ENCODE data around the gene CMC2. TPM values are rescaled to one million over a fixed set of nuclear protein-coding genes. Genes with fewer than 3 reads are reported as not detected.

Gene CMC2
- total RNA-seq, 1 donor from 2014 or later, result 4.0 TPM

GRCh38 chr16:81026429-81026828 is 19.7 kb upstream of the CMC2 start:
- Histone ChIP-seq H3K4me3 (no peak overlapping the region), H3K27ac (no peak overlapping the region), H3K9me3 (no peaks in the 10 kb centered on the region), H3K4me1 (no peaks in the 10 kb centered on the region), H3K36me3 (no peaks in the 10 kb centered on the region), H3K27me3 (no peaks in the 10 kb centered on the region)
- intact Hi-C loops (cut with DNase I), result no loop called here
- TF ChIP-seq, protein P1, sequence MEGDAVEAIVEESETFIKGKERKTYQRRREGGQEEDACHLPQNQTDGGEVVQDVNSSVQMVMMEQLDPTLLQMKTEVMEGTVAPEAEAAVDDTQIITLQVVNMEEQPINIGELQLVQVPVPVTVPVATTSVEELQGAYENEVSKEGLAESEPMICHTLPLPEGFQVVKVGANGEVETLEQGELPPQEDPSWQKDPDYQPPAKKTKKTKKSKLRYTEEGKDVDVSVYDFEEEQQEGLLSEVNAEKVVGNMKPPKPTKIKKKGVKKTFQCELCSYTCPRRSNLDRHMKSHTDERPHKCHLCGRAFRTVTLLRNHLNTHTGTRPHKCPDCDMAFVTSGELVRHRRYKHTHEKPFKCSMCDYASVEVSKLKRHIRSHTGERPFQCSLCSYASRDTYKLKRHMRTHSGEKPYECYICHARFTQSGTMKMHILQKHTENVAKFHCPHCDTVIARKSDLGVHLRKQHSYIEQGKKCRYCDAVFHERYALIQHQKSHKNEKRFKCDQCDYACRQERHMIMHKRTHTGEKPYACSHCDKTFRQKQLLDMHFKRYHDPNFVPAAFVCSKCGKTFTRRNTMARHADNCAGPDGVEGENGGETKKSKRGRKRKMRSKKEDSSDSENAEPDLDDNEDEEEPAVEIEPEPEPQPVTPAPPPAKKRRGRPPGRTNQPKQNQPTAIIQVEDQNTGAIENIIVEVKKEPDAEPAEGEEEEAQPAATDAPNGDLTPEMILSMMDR (IDR thresholded peaks at IDR 0.05), result no peak
- no peak for DNase-seq (ENCODE audit: low spot score in 2 of 2)

DNA sequence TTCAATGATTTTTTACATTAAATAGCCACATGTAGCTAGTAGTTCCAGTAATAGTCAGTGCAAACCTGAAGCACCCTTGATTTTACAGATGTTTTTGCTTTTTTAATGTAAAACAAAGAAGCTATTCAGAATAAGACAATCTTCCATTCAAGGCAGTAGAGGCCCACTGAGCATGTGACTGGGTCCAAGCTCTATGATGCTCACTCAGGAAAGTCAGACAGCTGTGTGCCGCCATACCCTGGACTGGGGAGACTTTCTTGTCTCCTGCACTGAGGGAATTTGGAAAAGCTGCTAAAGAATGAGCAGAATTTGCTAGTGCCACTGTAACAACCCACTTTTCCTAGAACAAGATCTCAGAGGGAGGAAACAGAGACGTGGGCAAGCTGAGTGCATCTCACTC is 11.8 kb upstream of the CMC2 start:
- Histone ChIP-seq H3K4me3 (no peak overlapping the region), H3K9me3 (no peaks in the 10 kb centered on the region), H3K27ac (no peak overlapping the region), H3K27me3 (no peaks in the 10 kb centered on the region), H3K36me3 (peaks cover 0 to 4% of the 10 kb centered on the region in 2 donors), H3K4me1 (no peaks in the 10 kb centered on the region)
- TF ChIP-seq, protein P1 (IDR thresholded peaks at IDR 0.05), result no peak
- intact Hi-C loops (cut with DNase I), result no loop called here
- DNase-seq (ENCODE audit: low spot score in 2 of 2), result no peak

DNA sequence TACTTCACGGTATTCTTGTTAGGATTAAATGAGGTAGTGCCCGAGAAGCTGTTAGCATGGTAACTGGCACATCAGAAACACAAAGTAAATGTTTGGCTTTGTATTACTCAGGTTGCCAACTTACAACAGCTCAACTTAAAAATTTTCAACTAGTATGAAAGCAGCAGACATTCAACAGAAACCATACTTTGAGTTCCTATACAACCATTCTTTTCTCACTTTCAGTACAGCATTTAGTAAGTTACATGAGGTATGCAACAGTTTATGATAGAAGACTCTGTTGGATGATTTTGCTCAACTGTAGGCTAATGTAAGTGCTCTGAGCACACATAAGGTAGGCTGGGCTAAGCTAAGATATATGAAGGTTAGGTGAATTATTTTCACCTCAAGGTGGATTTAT is 8.0 kb upstream of the CMC2 start:
- Histone ChIP-seq H3K27me3 (no peaks in the 10 kb centered on the region), H3K4me3 (no peak overlapping the region), H3K27ac (no peak overlapping the region), H3K9me3 (no peaks in the 10 kb centered on the region), H3K36me3 (no peaks in the 10 kb centered on the region), H3K4me1 (no peaks in the 10 kb centered on the region)
- no peak for DNase-seq (ENCODE audit: low spot score in 2 of 2)
- TF ChIP-seq, protein P1 (IDR thresholded peaks at IDR 0.05), result no peak
- intact Hi-C loops (cut with DNase I), result no loop called here

DNA sequence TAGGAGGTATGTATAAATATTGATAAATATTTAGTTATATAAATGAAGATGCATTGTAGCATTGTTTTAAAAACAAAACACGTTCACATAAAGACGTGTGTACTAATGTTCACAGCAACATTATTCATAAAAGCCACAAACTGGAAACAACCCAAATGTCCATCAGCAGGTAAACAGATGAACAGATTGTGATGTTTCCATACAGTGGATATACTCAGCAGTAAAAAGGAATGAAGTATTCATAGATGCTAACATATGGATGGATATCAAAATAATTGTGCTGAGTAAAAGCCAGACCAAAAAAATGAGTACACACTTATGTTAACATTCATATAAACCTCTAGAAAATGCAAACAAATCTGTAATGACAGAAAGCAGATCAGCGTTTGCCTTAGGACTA is 6.3 kb upstream of the CMC2 start:
- Histone ChIP-seq H3K9me3 (no peaks in the 10 kb centered on the region), H3K36me3 (no peaks in the 10 kb centered on the region), H3K4me3 (no peak overlapping the region), H3K4me1 (no peaks in the 10 kb centered on the region), H3K27me3 (no peaks in the 10 kb centered on the region), H3K27ac (no peak overlapping the region)
- TF ChIP-seq, protein P1 (IDR thresholded peaks at IDR 0.05), result no peak
- intact Hi-C loops (cut with DNase I), result no loop called here
- DNase-seq (ENCODE audit: low spot score in 2 of 2), result no peak

DNA sequence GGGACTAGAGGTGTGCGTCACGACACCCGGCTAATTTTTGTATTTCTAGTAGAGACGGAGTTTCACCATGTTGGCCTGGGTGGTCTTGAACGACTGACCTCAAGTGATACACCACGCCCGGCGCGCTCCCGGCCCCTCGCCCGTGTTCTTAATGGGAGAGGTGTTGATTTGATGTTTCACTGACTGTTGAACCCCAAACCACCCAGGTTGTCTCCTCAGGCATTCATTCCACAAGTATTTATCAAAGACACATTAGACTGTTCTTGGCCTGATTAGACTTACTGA is 1.8 kb upstream of the CMC2 start:
- H3K27me3 ChIP-seq, result no peaks in the 10 kb centered on the region
- H3K4me3 ChIP-seq, result peak overlapping the region; percentile 80 to 89
- DNase-seq (ENCODE audit: low spot score in 2 of 2), result no peak
- H3K9me3 ChIP-seq, result no peaks in the 10 kb centered on the region
- peaks cover 3 to 17% of the 10 kb centered on the region in 2 donors for H3K4me1 ChIP-seq
- intact Hi-C loops (cut with DNase I), result loop anchor here (10.0 kb wide), 4 partner anchors 204 to 1156 kb away; partner anchors contain the start of genes CDYL2, CMIP and GAN
- no peaks in the 10 kb centered on the region for H3K36me3 ChIP-seq
- peak overlapping the region in 1 of 2 donors; percentile 98 for H3K27ac ChIP-seq
- TF ChIP-seq, protein P1 (IDR thresholded peaks at IDR 0.05), result no peak

DNA sequence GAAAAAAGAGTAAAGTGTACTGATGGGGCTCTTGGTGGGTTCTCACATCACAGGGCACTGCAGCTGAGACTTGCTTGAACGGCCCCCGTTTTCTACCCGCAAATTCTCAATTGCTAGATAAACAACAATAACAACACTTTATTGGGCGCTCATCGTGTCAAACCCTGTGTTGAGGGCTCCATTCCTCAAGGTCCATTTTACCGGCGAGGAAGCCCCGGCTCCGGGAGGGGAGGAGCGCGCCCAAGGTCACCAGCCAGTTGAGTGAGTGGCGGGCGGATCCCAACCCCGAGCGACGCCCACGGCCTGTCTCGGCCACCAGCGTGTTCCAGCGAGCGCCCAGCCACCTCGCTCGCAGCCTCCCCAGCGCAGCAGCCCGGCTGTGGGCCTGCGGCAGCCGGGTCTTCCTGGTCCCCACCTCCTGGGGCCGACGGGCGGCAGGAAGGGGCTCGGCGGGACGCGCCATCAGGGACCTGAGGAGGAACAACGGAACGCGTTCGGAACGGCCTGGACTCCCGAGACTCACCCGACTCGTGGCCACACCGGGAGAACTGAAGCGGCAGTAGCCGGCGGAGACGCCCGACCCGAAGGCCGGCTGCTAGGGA is 373 bp downstream of the CMC2 start:
- Histone ChIP-seq H3K27ac (peak overlapping the region; percentile 98), H3K36me3 (no peaks in the 10 kb centered on the region), H3K27me3 (no peaks in the 10 kb centered on the region), H3K9me3 (no peaks in the 10 kb centered on the region), H3K4me3 (peak overlapping the region; percentile 80 to 89), H3K4me1 (peaks cover 3 to 17% of the 10 kb centered on the region in 2 donors)
- intact Hi-C loops (cut with DNase I), result loop anchor here (1.0 to 10.0 kb wide), 7 partner anchors 29 to 1158 kb away; partner anchors contain the start of genes ATMIN, CDYL2, CMIP and GAN
- TF ChIP-seq, protein P1 (IDR thresholded peaks at IDR 0.05), result no peak
- DNase-seq (ENCODE audit: low spot score in 2 of 2), result peak in 1 of 2 donors; percentile 88
